IPS DF 6.9 (cell line): ENCODE results near the gene APLP2.
"Not testable (repeated sequence)": the region's sequence is repeated elsewhere in the genome, so short reads cannot be mapped to it uniquely, and the experiment has no call there.

Experiments
- DNase-seq: peaks from one replicate; pipeline ENCODE4 v3.0.0-alpha.2; 2013; ENCODE audit warnings: low read depth, low spot score
- H3K27ac ChIP-seq: one replicate; pipeline ENCODE4 v1.5.1; 2013; ENCODE audit warnings: low read length, control low read depth
- H3K27me3 ChIP-seq: 2 replicates; pipeline ENCODE4 v1.6.1; 2013; ENCODE audit warnings: mild to moderate bottlenecking, low read length; ENCODE audit not compliant: control insufficient read depth, insufficient read depth
- H3K36me3 ChIP-seq: 2 replicates; pipeline ENCODE4 v1.6.1; 2013; ENCODE audit warnings: low read length; ENCODE audit not compliant: control insufficient read depth, insufficient read depth
- H3K4me1 ChIP-seq: 2 replicates; pipeline ENCODE4 v1.6.1; 2013; ENCODE audit warnings: low read length; ENCODE audit not compliant: control insufficient read depth, insufficient read depth
- H3K4me3 ChIP-seq: 2 replicates; pipeline ENCODE4 v1.5.1; 2013; ENCODE audit warnings: mild to moderate bottlenecking, low read length
- H3K9me3 ChIP-seq: 2 replicates; pipeline ENCODE4 v1.6.1; 2013; ENCODE audit warnings: low read length, inconsistent platforms; ENCODE audit not compliant: control insufficient read depth, insufficient read depth
- WGBS: extraction: QIAGEN DNeasy Blood & Tissue Kit; methylation state at CpG from one replicate; pipeline ENCODE4 v1.1.7; 2013; ENCODE audit warnings: mixed read lengths, missing lambda C conversion rate; ENCODE audit not compliant: insufficient read length, insufficient coverage; 5-methylcytosine and 5-hydroxymethylcytosine counted together

The APLP2 gene

GRCh38 chr11:130069659-130070108, at the start of gene APLP2:
APLP2 (plus strand) TSS chr11:130069894; CDS start chr11:130069978, 84 bp downstream.
- whole genome bisulfite sequencing, result no CpG with 5 or more reads among the region's 51 CpGs
- peak; percentile 95 for DNase-seq
- Histone ChIP-seq H3K27ac (no peak within 1 kb of the TSS), H3K4me1 (peaks cover 1% of the 10 kb centered on the region), H3K4me3 (peak within 1 kb of the TSS; percentile 92), H3K27me3 (peaks cover 4% of the 10 kb centered on the region; the same call in 1 of the 2 replicates), H3K9me3 (no peaks in the 10 kb centered on the region), H3K36me3 (no peaks in the 10 kb centered on the region)

- no peaks in the 10 kb centered on the region for H3K27me3 ChIP-seq
- no peaks in the 10 kb centered on the region for H3K36me3 ChIP-seq
- H3K9me3 ChIP-seq, result no peaks in the 10 kb centered on the region
- H3K4me1 ChIP-seq, result no peaks in the 10 kb centered on the region
- WGBS, result no CpG with 5 or more reads among the region's 4 CpGs
- no peak overlapping the region for H3K4me3 ChIP-seq
- H3K27ac ChIP-seq, result no peak overlapping the region
- DNase-seq, result no peak
These were observed 49.4 kb upstream of the APLP2 start for GRCh38 chr11:130020323-130020722.

GRCh38 chr11:130021606-130022005, 48.1 kb upstream of the APLP2 start:
- H3K9me3 ChIP-seq, DNase-seq, H3K27me3 ChIP-seq, H3K36me3 ChIP-seq, H3K4me3 ChIP-seq, H3K27ac ChIP-seq, H3K4me1 ChIP-seq: not testable (repeated sequence)
- WGBS, result no CpG with 5 or more reads among the region's 38 CpGs

GRCh38 chr11:130022799-130023198, 46.9 kb upstream of the APLP2 start:
- Histone ChIP-seq H3K27me3 (no peaks in the 10 kb centered on the region), H3K4me3 (no peak overlapping the region), H3K36me3 (no peaks in the 10 kb centered on the region), H3K27ac (no peak overlapping the region), H3K4me1 (no peaks in the 10 kb centered on the region), H3K9me3 (no peaks in the 10 kb centered on the region)
- no peak for DNase-seq
- no CpG with 5 or more reads among the region's 2 CpGs for WGBS

- H3K4me1 ChIP-seq, result no peaks in the 10 kb centered on the region
- no peaks in the 10 kb centered on the region for H3K27me3 ChIP-seq
- no peaks in the 10 kb centered on the region for H3K36me3 ChIP-seq
- no peak for DNase-seq
- no peak overlapping the region for H3K27ac ChIP-seq
- H3K9me3 ChIP-seq, result no peaks in the 10 kb centered on the region
- no peak overlapping the region for H3K4me3 ChIP-seq
- no CpG with 5 or more reads among the region's 2 CpGs for WGBS
These were observed 46.5 kb upstream of the APLP2 start for GRCh38 chr11:130023204-130023603.

- no CpG with 5 or more reads among the region's 1 CpG for WGBS
- DNase-seq, result no peak
- H3K9me3 ChIP-seq, result no peaks in the 10 kb centered on the region
- no peaks in the 10 kb centered on the region for H3K4me1 ChIP-seq
- H3K27me3 ChIP-seq, result no peaks in the 10 kb centered on the region
- H3K36me3 ChIP-seq, result no peaks in the 10 kb centered on the region
- no peak overlapping the region for H3K4me3 ChIP-seq
- H3K27ac ChIP-seq, result no peak overlapping the region
These were observed 45.3 kb upstream of the APLP2 start for GRCh38 chr11:130024361-130024760.

GRCh38 chr11:130025371-130025770, 44.3 kb upstream of the APLP2 start:
- H3K27me3 ChIP-seq, result no peaks in the 10 kb centered on the region
- no peak for DNase-seq
- H3K4me3 ChIP-seq, result no peak overlapping the region
- H3K9me3 ChIP-seq, result no peaks in the 10 kb centered on the region
- no peaks in the 10 kb centered on the region for H3K36me3 ChIP-seq
- no peaks in the 10 kb centered on the region for H3K4me1 ChIP-seq
- H3K27ac ChIP-seq, result no peak overlapping the region
- WGBS, result no CpG with 5 or more reads among the region's 1 CpG

GRCh38 chr11:130029137-130029536, 40.6 kb upstream of the APLP2 start:
- Histone ChIP-seq H3K4me3 (no peak overlapping the region), H3K27me3 (no peaks in the 10 kb centered on the region), H3K36me3 (no peaks in the 10 kb centered on the region), H3K27ac (no peak overlapping the region), H3K9me3 (no peaks in the 10 kb centered on the region), H3K4me1 (no peaks in the 10 kb centered on the region)
- no peak for DNase-seq
- WGBS, result no CpG with 5 or more reads among the region's 3 CpGs

GRCh38 chr11:130031056-130031455, 38.6 kb upstream of the APLP2 start:
- no peak overlapping the region for H3K4me3 ChIP-seq
- no peaks in the 10 kb centered on the region for H3K27me3 ChIP-seq
- H3K9me3 ChIP-seq, result no peaks in the 10 kb centered on the region
- H3K27ac ChIP-seq, result no peak overlapping the region
- no peak for DNase-seq
- H3K4me1 ChIP-seq, result no peaks in the 10 kb centered on the region
- H3K36me3 ChIP-seq, result no peaks in the 10 kb centered on the region
- no CpG with 5 or more reads among the region's 1 CpG for WGBS

- Histone ChIP-seq H3K4me1 (no peaks in the 10 kb centered on the region), H3K9me3 (no peaks in the 10 kb centered on the region), H3K27ac (no peak overlapping the region), H3K27me3 (no peaks in the 10 kb centered on the region), H3K4me3 (no peak overlapping the region), H3K36me3 (no peaks in the 10 kb centered on the region)
- DNase-seq, result no peak
- WGBS, result no CpG with 5 or more reads among the region's 2 CpGs
These were observed 37.7 kb upstream of the APLP2 start for GRCh38 chr11:130031945-130032344.

- no peaks in the 10 kb centered on the region for H3K9me3 ChIP-seq
- H3K4me1 ChIP-seq, result no peaks in the 10 kb centered on the region; the same call in 1 of the 2 replicates
- no peak overlapping the region for H3K4me3 ChIP-seq
- no peaks in the 10 kb centered on the region for H3K36me3 ChIP-seq
- no peak overlapping the region for H3K27ac ChIP-seq
- H3K27me3 ChIP-seq, result no peaks in the 10 kb centered on the region
- DNase-seq, result no peak
- no CpG with 5 or more reads among the region's 44 CpGs for WGBS
These were observed 36.8 kb upstream of the APLP2 start for GRCh38 chr11:130032931-130033330.
